WTC11 (cell line): Measurements from ENCODE around the gene SLC19A2.
A peak's percentile ranks its signal among the peaks of the same experiment; 100 is the strongest.

Experiments used
- ATF3 ChIP-seq: sonication (generic); formaldehyde crosslinking; conservative IDR thresholded peaks from 2 replicates; pipeline ENCODE4 v1.8.1; 2022; ENCODE audit warnings: mild to moderate bottlenecking, missing genetic modification reagents
- CREB1 ChIP-seq: sonication (generic); formaldehyde crosslinking; IDR thresholded peaks from 2 replicates; pipeline ENCODE4 v1.8.0; 2023; ENCODE audit warnings: mild to moderate bottlenecking, missing genetic modification reagents
- CREM ChIP-seq: sonication (generic); formaldehyde crosslinking; IDR thresholded peaks from 2 replicates; pipeline ENCODE4 v1.8.1; 2022; ENCODE audit warnings: mild to moderate bottlenecking, missing genetic modification reagents, moderate library complexity
- CTCF ChIP-seq: fragments of 200-600 bp; IDR thresholded peaks from 2 replicates; pipeline ENCODE4 v1.8.0; 2022; ENCODE audit warnings: antibody characterized with exemption
- E2F1 ChIP-seq: sonication (generic); formaldehyde crosslinking; IDR thresholded peaks from 2 replicates; pipeline ENCODE4 v1.8.0; 2022; ENCODE audit warnings: mild to moderate bottlenecking, missing genetic modification reagents
- MAX ChIP-seq: sonication (generic); formaldehyde crosslinking; IDR thresholded peaks from 2 replicates; pipeline ENCODE4 v1.8.0; 2022; ENCODE audit warnings: mild to moderate bottlenecking, missing genetic modification reagents
- SMAD3 ChIP-seq: sonication (generic); formaldehyde crosslinking; IDR thresholded peaks from 2 replicates; pipeline ENCODE4 v1.8.0; 2022; ENCODE audit warnings: missing genetic modification reagents, mild to moderate bottlenecking, borderline replicate concordance
- TEAD4 ChIP-seq: sonication (generic); formaldehyde crosslinking; IDR thresholded peaks from 2 replicates; pipeline ENCODE4 v1.8.0; 2022; ENCODE audit warnings: mild to moderate bottlenecking, missing genetic modification reagents
- ZNF121 ChIP-seq: sonication (generic); formaldehyde crosslinking; IDR thresholded peaks from 2 replicates; pipeline ENCODE4 v1.8.0; 2023; ENCODE audit warnings: missing genetic modification reagents
- ZNF512 ChIP-seq: sonication (generic); formaldehyde crosslinking; IDR thresholded peaks from 2 replicates; pipeline ENCODE4 v1.8.1; 2022; ENCODE audit warnings: missing genetic modification reagents, borderline replicate concordance

GRCh38 chr1:169529068-169529642 lies 43.4 kb upstream of the SLC19A2 start:
- TF ChIP-seq CREM (no peak), CREB1 (CRISPR knock-in tag) (no peak), SMAD3 (no peak), ZNF121 (CRISPR knock-in tag) (no peak), MAX (CRISPR knock-in tag) (no peak), CTCF (no peak), E2F1 (CRISPR knock-in tag) (no peak), ATF3 (CRISPR knock-in tag) (no peak), TEAD4 (CRISPR knock-in tag) (0 out of 2 replicates have a peak, but pooled peaks have one; percentile 39), ZNF512 (no peak)
